Measurements from ENCODE around the gene NUP88. TPM values are rescaled to one million over a fixed set of nuclear protein-coding genes. Genes with fewer than 3 reads are reported as not detected.

NUP88 gene
- total and polyA plus RNA-seq, 8 donors, result 13.1 to 41.0 (median 24.8) TPM

DNA sequence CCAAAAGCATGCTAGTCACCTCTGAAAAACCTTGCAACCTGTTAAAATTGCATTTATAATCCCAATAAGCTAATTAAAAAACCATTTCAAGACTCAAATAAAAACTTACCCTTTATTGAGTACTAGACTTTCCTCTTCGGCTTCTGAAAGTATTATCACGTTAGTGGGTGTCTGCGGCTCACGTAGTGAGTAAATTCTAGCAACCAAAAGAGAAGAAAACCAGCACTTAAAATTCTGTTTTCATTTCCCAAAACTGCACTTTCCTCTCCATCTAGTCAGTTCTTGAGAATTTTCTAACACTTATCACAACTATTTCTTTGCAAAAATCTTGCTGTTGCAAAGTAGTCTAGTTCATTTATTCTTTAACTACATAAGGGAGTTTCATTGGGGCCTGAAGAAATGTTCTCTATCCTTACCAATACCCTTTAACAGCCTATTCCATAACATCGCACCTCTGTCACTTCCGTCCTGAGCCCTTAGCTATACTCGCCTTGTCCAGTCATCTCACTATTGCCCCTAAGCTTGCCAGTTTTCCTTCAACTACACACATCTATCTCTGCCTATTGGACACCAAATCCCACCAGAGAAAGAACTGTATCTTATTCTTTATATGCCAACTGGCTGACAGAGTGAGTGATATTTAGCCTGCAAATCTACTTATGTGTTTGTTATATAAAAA lies 8.7 kb downstream of the NUP88 start:
- TF ChIP-seq, protein P1, sequence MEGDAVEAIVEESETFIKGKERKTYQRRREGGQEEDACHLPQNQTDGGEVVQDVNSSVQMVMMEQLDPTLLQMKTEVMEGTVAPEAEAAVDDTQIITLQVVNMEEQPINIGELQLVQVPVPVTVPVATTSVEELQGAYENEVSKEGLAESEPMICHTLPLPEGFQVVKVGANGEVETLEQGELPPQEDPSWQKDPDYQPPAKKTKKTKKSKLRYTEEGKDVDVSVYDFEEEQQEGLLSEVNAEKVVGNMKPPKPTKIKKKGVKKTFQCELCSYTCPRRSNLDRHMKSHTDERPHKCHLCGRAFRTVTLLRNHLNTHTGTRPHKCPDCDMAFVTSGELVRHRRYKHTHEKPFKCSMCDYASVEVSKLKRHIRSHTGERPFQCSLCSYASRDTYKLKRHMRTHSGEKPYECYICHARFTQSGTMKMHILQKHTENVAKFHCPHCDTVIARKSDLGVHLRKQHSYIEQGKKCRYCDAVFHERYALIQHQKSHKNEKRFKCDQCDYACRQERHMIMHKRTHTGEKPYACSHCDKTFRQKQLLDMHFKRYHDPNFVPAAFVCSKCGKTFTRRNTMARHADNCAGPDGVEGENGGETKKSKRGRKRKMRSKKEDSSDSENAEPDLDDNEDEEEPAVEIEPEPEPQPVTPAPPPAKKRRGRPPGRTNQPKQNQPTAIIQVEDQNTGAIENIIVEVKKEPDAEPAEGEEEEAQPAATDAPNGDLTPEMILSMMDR (IDR thresholded peaks at IDR 0.05), result no peak
- no peaks in the 10 kb centered on the region for H3K27me3 ChIP-seq
- no peak overlapping the region for H3K4me3 ChIP-seq
- no peak overlapping the region for H3K27ac ChIP-seq
- no peak for DNase-seq
- no peaks in the 10 kb centered on the region for H3K4me1 ChIP-seq
- no peak for FAIRE-seq
- H3K36me3 ChIP-seq, result peaks cover 0 to 72% (median 32%) of the 10 kb centered on the region in 3 donors
- no peak for ATAC-seq
- no peaks in the 10 kb centered on the region for H3K9me3 ChIP-seq
- intact Hi-C loops (cut with DNase I), result no loop called here
- WGBS, 2 donors, result 96 to 97% methylated on average over 7 of the region's 7 CpGs

DNA sequence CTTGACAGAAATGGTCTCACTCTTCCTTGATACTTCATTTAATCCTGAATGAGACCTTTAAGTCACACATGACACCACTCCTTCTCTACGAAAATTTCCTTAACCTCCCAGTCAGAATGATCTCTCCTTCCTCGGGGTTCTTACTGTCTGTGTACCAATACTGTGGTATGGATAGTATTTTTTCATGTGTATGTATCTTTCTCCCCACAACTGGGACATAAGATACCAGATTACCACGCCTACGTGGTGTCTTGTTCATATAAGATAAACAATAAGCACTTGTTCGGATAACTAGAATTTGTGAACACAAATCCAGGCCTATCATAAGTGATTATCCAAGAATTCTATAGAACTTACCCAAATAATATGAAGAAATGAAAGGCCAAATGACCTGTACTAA lies 11.3 kb downstream of the NUP88 start:
- no peak overlapping the region for H3K27ac ChIP-seq

DNA sequence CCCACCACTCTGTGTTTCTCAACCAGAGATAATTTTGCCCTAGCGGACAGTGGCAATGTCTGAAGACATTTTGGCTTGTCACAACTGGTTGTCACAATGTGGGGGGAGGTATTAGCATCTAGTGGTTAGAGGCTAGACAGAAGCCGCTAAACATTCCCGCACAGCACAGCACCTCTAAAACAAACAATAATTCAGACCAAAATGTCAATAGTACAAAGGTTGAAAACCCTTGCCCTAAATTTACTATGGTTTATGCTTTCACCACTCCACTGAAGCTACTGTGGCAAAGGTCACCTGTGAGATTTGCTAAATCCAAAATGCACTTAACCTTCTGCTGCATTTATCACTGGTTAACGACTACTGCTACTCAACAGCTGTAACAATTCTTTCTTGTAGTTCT lies 14.1 kb downstream of the NUP88 start:
- 48% methylated on average over 4 of the region's 4 CpGs for WGBS, 2 donors
- FAIRE-seq (no peak), DNase-seq (no peak), ATAC-seq (peak in 1 of 4 donors; percentile 15)
- no peaks in the 10 kb centered on the region for H3K27me3 ChIP-seq
- no peak overlapping the region for H3K4me3 ChIP-seq
- no peaks in the 10 kb centered on the region for H3K9me3 ChIP-seq
- TF ChIP-seq, protein P1 (IDR thresholded peaks at IDR 0.05), result no peak
- H3K27ac ChIP-seq, result no peak overlapping the region
- H3K36me3 ChIP-seq, result peaks cover 0 to 82% (median 47%) of the 10 kb centered on the region in 3 donors
- intact Hi-C loops (cut with DNase I), result no loop called here
- no peaks in the 10 kb centered on the region for H3K4me1 ChIP-seq

More for the DNA sequence above, 11.3 kb downstream of the NUP88 start:
- Histone ChIP-seq H3K4me3 (no peak overlapping the region), H3K9me3 (no peaks in the 10 kb centered on the region), H3K27me3 (no peaks in the 10 kb centered on the region), H3K36me3 (peaks cover 0 to 79% (median 45%) of the 10 kb centered on the region in 3 donors), H3K4me1 (no peaks in the 10 kb centered on the region)
- TF ChIP-seq, protein P1 (IDR thresholded peaks at IDR 0.05), result no peak
- FAIRE-seq (no peak), DNase-seq (no peak), ATAC-seq (no peak)
- WGBS, 2 donors, result 81 to 82% methylated on average over 5 of the region's 5 CpGs
- intact Hi-C loops (cut with DNase I), result no loop called here

DNA sequence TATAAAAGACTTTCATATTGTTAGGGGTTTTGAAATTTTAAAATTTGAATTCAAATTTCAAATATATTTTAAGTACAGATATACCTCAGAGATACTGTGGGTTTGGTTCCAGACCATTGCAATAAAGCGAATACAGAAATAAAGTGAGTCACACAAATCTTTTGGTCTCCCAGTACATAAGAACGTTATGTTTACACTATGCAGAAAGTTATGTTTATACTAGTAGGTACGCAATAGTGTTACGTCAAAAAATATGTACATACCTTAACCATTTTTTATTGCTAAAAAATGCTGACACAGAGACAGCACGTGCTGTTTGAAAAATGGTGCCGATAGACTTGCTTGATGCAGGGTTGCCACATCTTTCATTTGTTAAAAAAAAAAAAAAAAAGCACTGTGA lies 19.7 kb downstream of the NUP88 start:
- TF ChIP-seq, protein P1 (IDR thresholded peaks at IDR 0.05), result no peak
- 86 to 89% methylated on average over 6 of the region's 6 CpGs for WGBS, 2 donors

DNA sequence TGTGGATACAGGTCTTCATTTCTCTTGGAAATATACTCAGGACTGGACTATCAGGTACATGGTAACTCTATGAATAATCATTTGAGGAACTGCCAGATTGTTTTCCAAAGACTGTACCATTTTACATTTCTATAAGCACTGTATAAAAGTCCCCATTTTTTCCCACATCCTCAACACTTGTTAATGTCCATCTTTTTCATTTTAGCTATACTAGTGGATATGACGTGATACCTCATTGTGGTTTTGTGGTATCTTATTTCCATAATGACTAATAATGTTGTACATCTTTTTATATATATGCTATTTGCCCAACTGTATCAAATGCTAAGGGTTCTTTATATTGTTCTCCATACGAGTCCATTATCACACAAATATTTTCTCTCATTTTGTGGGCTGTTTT lies 22.9 kb downstream of the NUP88 start:
- Histone ChIP-seq H3K36me3 (peaks cover 7 to 70% (median 24%) of the 10 kb centered on the region in 3 donors), H3K4me3 (no peak overlapping the region), H3K27ac (no peak overlapping the region), H3K27me3 (no peaks in the 10 kb centered on the region), H3K9me3 (no peaks in the 10 kb centered on the region), H3K4me1 (no peaks in the 10 kb centered on the region)
- intact Hi-C loops (cut with DNase I), result no loop called here
- TF ChIP-seq, protein P1 (IDR thresholded peaks at IDR 0.05), result no peak
- ATAC-seq, result no peak
- no peak for FAIRE-seq
- DNase-seq, result no peak
- 97 to 99% methylated on average over 2 of the region's 2 CpGs for WGBS, 2 donors

More for the DNA sequence above, 19.7 kb downstream of the NUP88 start:
- Histone ChIP-seq H3K27me3 (no peaks in the 10 kb centered on the region), H3K4me1 (no peaks in the 10 kb centered on the region), H3K4me3 (no peak overlapping the region), H3K27ac (no peak overlapping the region), H3K9me3 (no peaks in the 10 kb centered on the region), H3K36me3 (peaks cover 4 to 75% (median 28%) of the 10 kb centered on the region in 3 donors)
- DNase-seq (no peak), ATAC-seq (no peak), FAIRE-seq (no peak)
- intact Hi-C loops (cut with DNase I), result no loop called here
